A673 (cell line): ENCODE measurements around the gene SEC23A. TPM values are rescaled to one million over a fixed set of nuclear protein-coding genes. Genes with fewer than 3 reads are reported as not detected.

Experiments
- BruUV-seq: library from RNA; stranded (reverse); fragments of 400-500 nt; replicated peaks from 2 replicates; lab custom pipeline; 2021; lab: Mats Ljungman, UMichigan
- CTCF ChIA-PET: fragments of 300-600 bp; sonication (Branson Sonifier 250); formaldehyde crosslinking; loops from one replicate; lab custom pipeline; 2022; ENCODE audit warnings: antibody characterized with exemption; lab: Charles Lee
- POLR2A ChIA-PET: fragments of 300-600 bp; sonication (Branson Sonifier 250); formaldehyde crosslinking; loops from one replicate; lab custom pipeline; 2022; ENCODE audit warnings: antibody characterized with exemption; ENCODE audit not compliant: low non-redundant PET; lab: Charles Lee
- DNase-seq: peaks from one replicate; pipeline ENCODE4 v3.0.0-alpha.2; 2015; ENCODE audit warnings: low spot score
- H3K27ac ChIP-seq: fragments of 200-600 bp; sonication (generic); 2 replicates; pipeline ENCODE4 v1.5.1; 2016; ENCODE audit warnings: mixed run types, low read depth, mild to moderate bottlenecking, mixed read lengths, antibody characterized with exemption, low read length; ENCODE audit not compliant: poor library complexity, severe bottlenecking
- H3K27me3 ChIP-seq: fragments of 200-600 bp; sonication (generic); replicated peaks from 2 replicates; pipeline ENCODE4 v1.6.1; 2017; ENCODE audit warnings: mixed run types, low read depth, mild to moderate bottlenecking, mixed read lengths, antibody characterized with exemption, low read length; ENCODE audit not compliant: insufficient read depth, poor library complexity
- H3K36me3 ChIP-seq: fragments of 200-600 bp; sonication (generic); 2 replicates; pipeline ENCODE4 v1.6.1; 2016; ENCODE audit warnings: mixed run types, mild to moderate bottlenecking, mixed read lengths, antibody characterized with exemption, low read length; ENCODE audit not compliant: insufficient read depth, poor library complexity, severe bottlenecking
- H3K4me1 ChIP-seq: fragments of 200-600 bp; sonication (generic); 2 replicates; pipeline ENCODE4 v1.6.1; 2017; ENCODE audit warnings: mixed run types, mild to moderate bottlenecking, mixed read lengths, antibody characterized with exemption, low read length; ENCODE audit not compliant: insufficient read depth, poor library complexity, severe bottlenecking
- H3K4me3 ChIP-seq: fragments of 200-600 bp; sonication (generic); 2 replicates; pipeline ENCODE4 v1.5.1; 2016; ENCODE audit warnings: low read depth, mixed run types, mild to moderate bottlenecking, mixed read lengths, low read length; ENCODE audit not compliant: poor library complexity, severe bottlenecking
- H3K9me3 ChIP-seq: fragments of 200-600 bp; sonication (generic); 2 replicates; pipeline ENCODE4 v1.6.1; 2016; ENCODE audit warnings: mixed run types, low read depth, mild to moderate bottlenecking, mixed read lengths, antibody characterized with exemption, low read length; ENCODE audit not compliant: poor library complexity, severe bottlenecking
- CTCF ChIP-seq: fragments of 300-800, 200-600 bp; sonication (generic); conservative IDR thresholded peaks from 2 replicates; pipeline ENCODE4 v1.5.1; 2017; ENCODE audit warnings: low read depth, mild to moderate bottlenecking, antibody characterized with exemption, low read length, moderate library complexity, mixed read lengths
- EZH2 ChIP-seq: fragments of 200-600 bp; sonication (generic); IDR thresholded peaks from 2 replicates; pipeline ENCODE4 v1.6.1; 2017; ENCODE audit warnings: borderline replicate concordance, low read depth, mild to moderate bottlenecking, mixed read lengths, antibody characterized with exemption, low read length; ENCODE audit not compliant: poor library complexity, severe bottlenecking
- intact Hi-C: fragments of 100-400 bp; cut with micrococcal nuclease; formaldehyde crosslinking; loops from one replicate; pipeline ENCODE4 v1.10.0; 2022; ENCODE audit not compliant: unreplicated experiment
- total RNA-seq: library from RNA; stranded (reverse); gene quantifications from 2 replicates; pipeline ENCODE4 v1.2.3, GENCODE V29; 2021

SEC23A gene
- total RNA-seq, 1 experiment from 2014 or later = 61.9 TPM

- peak; percentile 61 for DNase-seq
- Histone ChIP-seq H3K27ac (no peak overlapping the region), H3K4me1 (no peaks in the 10 kb centered on the region), H3K4me3 (no peak overlapping the region), H3K36me3 (peaks cover 19% of the 10 kb centered on the region), H3K27me3 (no peaks in the 10 kb centered on the region), H3K9me3 (no peaks in the 10 kb centered on the region)
- POLR2A ChIA-PET = no interaction called here
- BruUV-seq = no TSS peak
- CTCF ChIA-PET = interaction anchor here (0.5 to 1.5 kb wide), 7 partner anchors 19 to 1813 kb away, joined by 3 to 6 read pairs (median 5); no protein-coding TSS in a partner anchor
- intact Hi-C loops = loop anchor here (10.0 kb wide), 1 partner anchor 340 kb away; no protein-coding TSS in a partner anchor
- TF ChIP-seq CTCF (peak; percentile 75), EZH2 (no peak)
Measured at GRCh38 chr14:39034481-39035296, 68.3 kb downstream of the SEC23A start.

GRCh38 chr14:39033371-39033770 is 69.7 kb downstream of the SEC23A start:
- TF ChIP-seq EZH2 (no peak), CTCF (no peak)
- Histone ChIP-seq H3K4me3 (no peak overlapping the region), H3K4me1 (no peaks in the 10 kb centered on the region), H3K27ac (no peak overlapping the region), H3K36me3 (peaks cover 14% of the 10 kb centered on the region), H3K9me3 (no peaks in the 10 kb centered on the region), H3K27me3 (no peaks in the 10 kb centered on the region)
- POLR2A ChIA-PET = no interaction called here
- intact Hi-C loops = loop anchor here (10.0 kb wide), 1 partner anchor 341 kb away; no protein-coding TSS in a partner anchor
- BruUV-seq = no TSS peak
- DNase-seq = no peak
- CTCF ChIA-PET = no interaction called here

GRCh38 chr14:39030209-39030608 is 72.8 kb downstream of the SEC23A start:
- DNase-seq = no peak
- intact Hi-C loops = loop anchor here (10.0 kb wide), 1 partner anchor 345 kb away; no protein-coding TSS in a partner anchor
- BruUV-seq = no TSS peak
- Histone ChIP-seq H3K9me3 (no peaks in the 10 kb centered on the region), H3K27ac (no peak overlapping the region), H3K4me3 (no peak overlapping the region), H3K27me3 (no peaks in the 10 kb centered on the region), H3K4me1 (peaks cover 13% of the 10 kb centered on the region), H3K36me3 (peaks cover 6% of the 10 kb centered on the region)
- CTCF ChIA-PET = interaction anchor here (1.2 kb wide), 1 partner anchor 13 kb away, joined by 3 read pairs; no protein-coding TSS in a partner anchor
- POLR2A ChIA-PET = no interaction called here
- no peak for TF ChIP-seq EZH2
- no peak for TF ChIP-seq CTCF
